Astrocyte (in vitro differentiated cells and primary cell): ENCODE results near the gene WASHC3. TPM values are rescaled to one million over a fixed set of nuclear protein-coding genes. Genes with fewer than 3 reads are reported as not detected.
"Not testable (repeated sequence)": the region's sequence is repeated elsewhere in the genome, so short reads cannot be mapped to it uniquely, and the experiment has no call there.

Source experiments
- DNase-seq: peaks from one replicate; pipeline ENCODE4 v3.0.0-alpha.2; 2010; ENCODE audit warnings: low read depth
- FAIRE-seq: peaks from 2 replicates; lab custom pipeline; 2011; peaks lifted over from hg19 to GRCh38; lab: Jason Lieb, UNC
- H2AFZ ChIP-seq: 2 replicates; pipeline ENCODE4 v1.6.0; 2012; ENCODE audit warnings: low read depth, low read length, inconsistent platforms
- H3K27ac ChIP-seq: 2 replicates; pipeline ENCODE4 v1.5.1; 2011; ENCODE audit warnings: low read depth, low read length, inconsistent platforms
- H3K27me3 ChIP-seq: 2 replicates; pipeline ENCODE4 v1.6.0; 2011; ENCODE audit warnings: low read length, inconsistent platforms; ENCODE audit not compliant: insufficient read depth
- H3K36me3 ChIP-seq: 2 replicates; pipeline ENCODE4 v1.5.1; 2011; ENCODE audit warnings: low read length, inconsistent platforms; ENCODE audit not compliant: insufficient read depth
- H3K4me1 ChIP-seq: 2 replicates; pipeline ENCODE4 v1.5.1; 2011; ENCODE audit warnings: low read length, inconsistent platforms; ENCODE audit not compliant: insufficient read depth
- H3K4me2 ChIP-seq: 2 replicates; pipeline ENCODE4 v1.6.0; 2012; ENCODE audit warnings: low read length, inconsistent platforms
- H3K4me3 ChIP-seq: 2 replicates; pipeline ENCODE4 v1.5.1; 2011; ENCODE audit warnings: low read depth, mild to moderate bottlenecking, low read length, inconsistent platforms; ENCODE audit not compliant: insufficient read depth
- H3K79me2 ChIP-seq: 2 replicates; pipeline ENCODE4 v1.6.0; 2012; ENCODE audit warnings: mild to moderate bottlenecking, low read length, inconsistent platforms; ENCODE audit not compliant: insufficient read depth
- H3K9ac ChIP-seq: 2 replicates; pipeline ENCODE4 v1.6.0; 2012; ENCODE audit warnings: mild to moderate bottlenecking, low read length, inconsistent platforms
- H3K9me3 ChIP-seq: 2 replicates; pipeline ENCODE4 v1.5.1; 2012; ENCODE audit warnings: low read depth, mild to moderate bottlenecking, low read length, inconsistent platforms; ENCODE audit not compliant: insufficient read depth
- H4K20me1 ChIP-seq: 2 replicates; pipeline ENCODE4 v1.6.0; 2012; ENCODE audit warnings: low read length, inconsistent platforms; ENCODE audit not compliant: insufficient read depth
- H3K27ac Mint-ChIP-seq: one replicate; pipeline ENCODE4 v1.8.0; 2021; ENCODE audit warnings: mild to moderate bottlenecking, mixed read lengths; ENCODE audit not compliant: unreplicated experiment
- H3K27me3 Mint-ChIP-seq: one replicate; pipeline ENCODE4 v1.8.0; 2021; ENCODE audit warnings: low read depth, mixed read lengths; ENCODE audit not compliant: unreplicated experiment
- H3K36me3 Mint-ChIP-seq: one replicate; pipeline ENCODE4 v1.8.0; 2021; ENCODE audit warnings: low read depth, mixed read lengths; ENCODE audit not compliant: unreplicated experiment
- H3K4me1 Mint-ChIP-seq: one replicate; pipeline ENCODE4 v1.8.0; 2021; ENCODE audit warnings: low read depth, mixed read lengths; ENCODE audit not compliant: unreplicated experiment
- H3K4me3 Mint-ChIP-seq: one replicate; pipeline ENCODE4 v1.8.0; 2021; ENCODE audit warnings: mild to moderate bottlenecking, moderate library complexity, mixed read lengths; ENCODE audit not compliant: unreplicated experiment
- H3K9me3 Mint-ChIP-seq: one replicate; pipeline ENCODE4 v1.8.0; 2021; ENCODE audit warnings: mild to moderate bottlenecking, mixed read lengths; ENCODE audit not compliant: unreplicated experiment
- CTCF ChIP-seq: IDR thresholded peaks from 2 replicates; pipeline ENCODE4 v1.5.1; 2011; ENCODE audit warnings: low read depth, mild to moderate bottlenecking, inconsistent platforms, low read length, moderate library complexity; ENCODE audit not compliant: insufficient read depth
- EZH2 ChIP-seq: IDR thresholded peaks from 2 replicates; pipeline ENCODE4 v1.6.1; 2012; ENCODE audit warnings: mild to moderate bottlenecking, low read length, inconsistent platforms; ENCODE audit not compliant: insufficient read depth
- total RNA-seq: library from RNA; stranded (reverse); gene quantifications from 2 replicates; pipeline ENCODE4 v1.2.1, GENCODE V29; 2021

Gene WASHC3
- total RNA-seq, 1 donor from 2014 or later = 22.6 TPM

GRCh38 chr12:102080842-102081241 lies 19.1 kb upstream of the WASHC3 start:
- no peaks in the 10 kb centered on the region for H4K20me1 ChIP-seq
- Mint-ChIP-seq H3K9me3 (no peaks in the 10 kb centered on the region), H3K4me3 (no peak overlapping the region), H3K4me1 (no peaks in the 10 kb centered on the region), H3K36me3 (peaks cover 11% of the 10 kb centered on the region), H3K27ac (no peak overlapping the region), H3K27me3 (no peaks in the 10 kb centered on the region)
- no peak overlapping the region for H2AFZ ChIP-seq
- no peak for FAIRE-seq
- H3K27ac ChIP-seq = no peak overlapping the region
- H3K27me3 ChIP-seq = no peaks in the 10 kb centered on the region
- peaks cover 10% of the 10 kb centered on the region for H3K36me3 ChIP-seq
- no peak for DNase-seq
- TF ChIP-seq CTCF (no peak), EZH2 (no peak)
- no peaks in the 10 kb centered on the region for H3K79me2 ChIP-seq
- no peaks in the 10 kb centered on the region for H3K4me1 ChIP-seq
- H3K4me3 ChIP-seq = no peak overlapping the region
- H3K4me2 ChIP-seq = no peak overlapping the region
- H3K9me3 ChIP-seq = no peaks in the 10 kb centered on the region
- H3K9ac ChIP-seq = no peak overlapping the region

- not testable (repeated sequence) for H3K36me3 Mint-ChIP-seq, H3K27me3 Mint-ChIP-seq, H3K9me3 Mint-ChIP-seq, H4K20me1 ChIP-seq, FAIRE-seq, H3K4me1 ChIP-seq, H3K4me3 Mint-ChIP-seq, H2AFZ ChIP-seq, H3K4me3 ChIP-seq, H3K27ac ChIP-seq, H3K4me2 ChIP-seq, DNase-seq, H3K4me1 Mint-ChIP-seq, H3K9ac ChIP-seq, H3K27me3 ChIP-seq, H3K79me2 ChIP-seq, H3K27ac Mint-ChIP-seq, H3K9me3 ChIP-seq
- peaks cover 10% of the 10 kb centered on the region for H3K36me3 ChIP-seq
Measured at GRCh38 chr12:102072092-102072491, 10.3 kb upstream of the WASHC3 start.

- Histone ChIP-seq H3K9ac (no peak overlapping the region), H3K36me3 (peaks cover 3% of the 10 kb centered on the region), H3K27ac (no peak overlapping the region), H3K9me3 (no peaks in the 10 kb centered on the region), H3K27me3 (no peaks in the 10 kb centered on the region), H3K4me1 (peaks cover 7% of the 10 kb centered on the region), H3K79me2 (no peaks in the 10 kb centered on the region), H2AFZ (no peak overlapping the region), H3K4me2 (no peak overlapping the region), H3K4me3 (no peak overlapping the region), H4K20me1 (no peaks in the 10 kb centered on the region)
- H3K27me3 Mint-ChIP-seq = no peaks in the 10 kb centered on the region
- H3K36me3 Mint-ChIP-seq = no peaks in the 10 kb centered on the region
- FAIRE-seq (no peak), DNase-seq (no peak)
- no peaks in the 10 kb centered on the region for H3K9me3 Mint-ChIP-seq
- no peak overlapping the region for H3K27ac Mint-ChIP-seq
- no peaks in the 10 kb centered on the region for H3K4me1 Mint-ChIP-seq
- no peak overlapping the region for H3K4me3 Mint-ChIP-seq
- TF ChIP-seq CTCF (no peak), EZH2 (no peak)
Measured at GRCh38 chr12:102069707-102070106, 7.9 kb upstream of the WASHC3 start.
